Right lobe of liver (tissue), 6 donors: Measurements from ENCODE around the gene TEX26. TPM values are rescaled to one million over a fixed set of nuclear protein-coding genes. Genes with fewer than 3 reads are reported as not detected.

Source experiments
- ATAC-seq, 4 donors: fragments of 200-7000 bp; cut with Tn5 transposase; one replicate each; pipeline ENCODE4 v1.9.1; 2020; ENCODE audit warnings: mild to moderate bottlenecking in 4 of 4, moderate library complexity in 4 of 4
- DNase-seq, 3 donors: peaks; one replicate each; pipeline ENCODE4 v3.0.0-alpha.2; 2020
- H3K27ac ChIP-seq, 3 donors: fragments of 200-600 bp; one replicate each; pipeline ENCODE4 v1.8.0; 2022
- H3K27me3 ChIP-seq, 2 donors: fragments of 200-600 bp; one replicate each; pipeline ENCODE4 v1.8.0; 2022
- H3K36me3 ChIP-seq, 4 donors: fragments of 200-600 bp; sonication (generic) in 1 of 4; one replicate each; pipeline versions ENCODE4 v1.5.1 to v1.8.0; 2017 to 2022; ENCODE audit warnings: control low read depth in 1 of 4
- H3K4me1 ChIP-seq, 4 donors: fragments of 200-600 bp; sonication (generic) in 1 of 4; one replicate each; pipeline versions ENCODE4 v1.5.1 to v1.8.0; 2017 to 2022; ENCODE audit warnings: control low read depth in 1 of 4
- H3K4me3 ChIP-seq, 3 donors: fragments of 200-600 bp; one replicate each; pipeline ENCODE4 v1.8.0; 2022
- H3K9me3 ChIP-seq, 4 donors: fragments of 200-600 bp; sonication (generic) in 1 of 4; one replicate each; pipeline versions ENCODE4 v1.5.1 to v1.8.0; 2017 to 2022; ENCODE audit warnings: control low read depth in 1 of 4
- POLR2A ChIP-seq: fragments of 450-650 bp; IDR thresholded peaks from one replicate; pipeline ENCODE4 v1.6.1; 2017; ENCODE audit warnings: antibody characterized with exemption, mild to moderate bottlenecking
- WGBS: methylation state at CpG from one replicate; pipeline ENCODE4 v1.1.6; 2018; ENCODE audit warnings: low coverage, low lambda C conversion rate; ENCODE audit not compliant: insufficient coverage; ENCODE audit errors: missing lambda C conversion rate; 5-methylcytosine and 5-hydroxymethylcytosine counted together
- intact Hi-C, 2 donors: fragments of 100-400 bp; cut with DNase I; formaldehyde crosslinking; loops; one replicate each; pipeline versions ENCODE4 v1.11.2 to v1.14.1; 2022
- total RNA-seq, 6 experiments: library from RNA; depleted of rRNA in 2 of 6; stranded (reverse); fragments of >200 nt in 2 of 6; fragmentation: NEBNext Ultra II Directional in 3 of 6; extraction: Animal tissue kit (Norgen Biotek cat#: 25700) in 3 of 6; gene quantifications; one replicate each; pipeline versions ENCODE4 v1.1.0 to v1.2.4, GENCODE V29; 2016 to 2023
- TF ChIP-seq, protein P1 (sequence below), 4 donors: fragments of 200-600 bp in 3 of 4; fragments of 450-650 bp in 1 of 4; IDR thresholded peaks; one replicate each; pipeline versions ENCODE4 v1.5.1 to v1.8.0; 2016 to 2022; ENCODE audit warnings: antibody characterized with exemption in 4 of 4, mild to moderate bottlenecking in 2 of 4
- donor health status: DM: no; HTN: yes; CAD: no.
- donor health status: DM: no; HTN: no; CAD: no.
- donor health status: DM: no; HTN: no; CAD: no.
- donor health status: DM: no; HTN: yes; CAD: no.
- donor health status: DM: no; HTN: yes; CAD: no.

Gene TEX26
- total RNA-seq, 6 experiments from 2014 or later, result 0.37 TPM; not detected in 5

DNA sequence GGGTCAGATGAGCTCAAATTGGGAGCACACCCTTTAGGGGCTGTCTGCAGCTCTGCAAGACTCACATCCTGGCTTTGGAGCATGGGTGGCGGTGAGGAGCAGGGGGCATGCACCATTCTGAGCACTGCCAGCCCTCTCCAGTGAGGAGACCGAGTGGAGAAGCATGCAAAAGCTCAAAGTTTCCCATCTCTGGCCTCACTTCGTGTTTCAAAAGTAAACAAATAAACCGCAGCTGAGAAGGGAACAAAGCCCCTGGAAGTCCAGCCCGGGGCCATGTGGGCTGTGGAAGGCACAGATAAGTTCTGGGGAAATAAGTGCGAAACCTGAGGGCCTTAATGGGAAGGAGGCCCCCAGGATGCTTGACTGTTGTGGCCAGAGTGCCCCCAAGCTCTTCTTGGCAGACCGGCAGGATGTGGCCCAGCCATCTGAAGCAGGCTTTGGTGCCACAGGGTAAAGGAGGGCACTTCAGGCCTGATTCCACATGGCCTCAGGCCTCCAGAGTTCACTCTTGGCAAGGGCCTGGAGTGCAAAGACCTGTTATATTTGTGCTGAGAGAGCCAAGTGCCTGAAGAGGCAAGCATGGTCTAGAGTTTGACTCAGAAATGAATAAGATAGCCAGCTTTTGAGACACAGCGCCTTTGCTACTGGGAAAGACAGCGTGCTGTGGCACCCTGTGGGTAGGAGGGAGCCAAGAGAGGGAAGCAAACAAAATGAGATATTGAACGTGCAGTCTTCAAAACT lies 25.2 kb upstream of the TEX26 start:
- H3K36me3 ChIP-seq, result no peaks in the 10 kb centered on the region
- no peaks in the 10 kb centered on the region for H3K4me1 ChIP-seq
- TF ChIP-seq, protein P1, sequence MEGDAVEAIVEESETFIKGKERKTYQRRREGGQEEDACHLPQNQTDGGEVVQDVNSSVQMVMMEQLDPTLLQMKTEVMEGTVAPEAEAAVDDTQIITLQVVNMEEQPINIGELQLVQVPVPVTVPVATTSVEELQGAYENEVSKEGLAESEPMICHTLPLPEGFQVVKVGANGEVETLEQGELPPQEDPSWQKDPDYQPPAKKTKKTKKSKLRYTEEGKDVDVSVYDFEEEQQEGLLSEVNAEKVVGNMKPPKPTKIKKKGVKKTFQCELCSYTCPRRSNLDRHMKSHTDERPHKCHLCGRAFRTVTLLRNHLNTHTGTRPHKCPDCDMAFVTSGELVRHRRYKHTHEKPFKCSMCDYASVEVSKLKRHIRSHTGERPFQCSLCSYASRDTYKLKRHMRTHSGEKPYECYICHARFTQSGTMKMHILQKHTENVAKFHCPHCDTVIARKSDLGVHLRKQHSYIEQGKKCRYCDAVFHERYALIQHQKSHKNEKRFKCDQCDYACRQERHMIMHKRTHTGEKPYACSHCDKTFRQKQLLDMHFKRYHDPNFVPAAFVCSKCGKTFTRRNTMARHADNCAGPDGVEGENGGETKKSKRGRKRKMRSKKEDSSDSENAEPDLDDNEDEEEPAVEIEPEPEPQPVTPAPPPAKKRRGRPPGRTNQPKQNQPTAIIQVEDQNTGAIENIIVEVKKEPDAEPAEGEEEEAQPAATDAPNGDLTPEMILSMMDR (IDR thresholded peaks at IDR 0.05), result no peak
- no peak overlapping the region for H3K27ac ChIP-seq
- 35% methylated on average over 7 of the region's 10 CpGs for WGBS
- ATAC-seq, result peak in 1 of 4 donors; percentile 16
- H3K9me3 ChIP-seq, result no peaks in the 10 kb centered on the region
- no peak overlapping the region for H3K4me3 ChIP-seq
- H3K27me3 ChIP-seq, result peaks cover 0 to 12% of the 10 kb centered on the region in 2 donors
- intact Hi-C loops, result no loop called here
- DNase-seq, result no peak

DNA sequence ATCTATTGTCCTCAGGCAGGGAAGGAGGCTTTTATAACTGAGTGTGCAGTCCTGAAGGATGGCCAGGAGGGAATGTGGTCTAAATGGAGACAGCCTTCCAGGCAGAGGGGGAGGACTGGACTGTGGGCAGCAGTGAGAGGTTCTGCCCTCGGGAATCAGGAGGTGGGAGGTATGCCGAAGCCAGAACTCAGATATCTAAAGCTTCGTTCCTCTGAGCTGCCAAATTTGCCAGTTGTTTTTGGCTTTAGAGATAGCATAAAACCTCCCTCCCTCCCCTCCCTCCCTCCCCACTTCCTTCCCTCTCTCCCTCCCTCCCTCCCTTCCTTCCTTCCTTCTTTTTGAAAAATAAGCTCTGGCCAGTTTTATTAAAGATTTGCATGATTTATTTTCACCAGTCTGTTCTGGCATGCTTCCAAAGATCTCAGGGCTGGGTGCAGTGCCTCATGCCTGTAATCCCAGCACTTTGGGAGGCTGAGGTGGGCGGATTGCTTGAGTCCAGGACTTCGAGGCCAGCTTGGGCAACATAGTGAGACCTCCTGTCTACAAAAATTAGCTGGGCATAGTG lies 24.0 kb upstream of the TEX26 start:
- WGBS, result 13% methylated on average over 4 of the region's 5 CpGs
- H3K4me3 ChIP-seq, result no peak overlapping the region
- TF ChIP-seq, protein P1 (IDR thresholded peaks at IDR 0.05), result no peak
- no peak for TF ChIP-seq POLR2A
- H3K36me3 ChIP-seq, result no peaks in the 10 kb centered on the region
- H3K27me3 ChIP-seq, result peaks cover 0 to 12% of the 10 kb centered on the region in 2 donors
- no peaks in the 10 kb centered on the region for H3K9me3 ChIP-seq
- no peaks in the 10 kb centered on the region for H3K4me1 ChIP-seq
- H3K27ac ChIP-seq, result no peak overlapping the region
- ATAC-seq (peak; percentile 28 to 59 (median 43)), DNase-seq (no peak)
- intact Hi-C loops, result no loop called here

DNA sequence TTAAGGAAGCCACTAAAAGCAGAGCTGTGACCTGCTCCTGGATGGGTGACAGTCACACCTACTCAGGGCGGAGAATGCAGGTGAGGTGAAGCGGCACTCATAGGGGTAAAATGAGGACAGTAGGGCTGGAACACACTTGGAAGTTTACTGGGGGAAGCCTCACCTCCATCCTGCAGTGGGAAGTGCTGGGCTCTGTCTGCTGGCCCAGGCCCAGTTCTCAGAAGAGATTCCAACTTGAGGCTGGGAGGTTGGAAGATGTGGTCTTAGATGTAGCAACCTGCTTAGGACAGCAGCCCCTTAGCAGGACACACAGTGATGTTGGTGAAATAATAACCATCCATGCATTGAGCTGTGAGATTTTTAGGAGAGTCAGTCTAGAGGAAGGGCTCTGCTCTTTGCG lies 21.8 kb upstream of the TEX26 start:
- no peak for DNase-seq
- H3K27ac ChIP-seq, result no peak overlapping the region
- intact Hi-C loops, result no loop called here
- ATAC-seq, result no peak
- no peaks in the 10 kb centered on the region for H3K4me1 ChIP-seq
- WGBS, result 74% methylated on average over 3 of the region's 3 CpGs
- no peaks in the 10 kb centered on the region for H3K9me3 ChIP-seq
- no peak overlapping the region for H3K4me3 ChIP-seq
- H3K27me3 ChIP-seq, result peaks cover 0 to 6% of the 10 kb centered on the region in 2 donors
- H3K36me3 ChIP-seq, result no peaks in the 10 kb centered on the region
- TF ChIP-seq POLR2A, result no peak
- TF ChIP-seq, protein P1 (IDR thresholded peaks at IDR 0.05), result no peak

DNA sequence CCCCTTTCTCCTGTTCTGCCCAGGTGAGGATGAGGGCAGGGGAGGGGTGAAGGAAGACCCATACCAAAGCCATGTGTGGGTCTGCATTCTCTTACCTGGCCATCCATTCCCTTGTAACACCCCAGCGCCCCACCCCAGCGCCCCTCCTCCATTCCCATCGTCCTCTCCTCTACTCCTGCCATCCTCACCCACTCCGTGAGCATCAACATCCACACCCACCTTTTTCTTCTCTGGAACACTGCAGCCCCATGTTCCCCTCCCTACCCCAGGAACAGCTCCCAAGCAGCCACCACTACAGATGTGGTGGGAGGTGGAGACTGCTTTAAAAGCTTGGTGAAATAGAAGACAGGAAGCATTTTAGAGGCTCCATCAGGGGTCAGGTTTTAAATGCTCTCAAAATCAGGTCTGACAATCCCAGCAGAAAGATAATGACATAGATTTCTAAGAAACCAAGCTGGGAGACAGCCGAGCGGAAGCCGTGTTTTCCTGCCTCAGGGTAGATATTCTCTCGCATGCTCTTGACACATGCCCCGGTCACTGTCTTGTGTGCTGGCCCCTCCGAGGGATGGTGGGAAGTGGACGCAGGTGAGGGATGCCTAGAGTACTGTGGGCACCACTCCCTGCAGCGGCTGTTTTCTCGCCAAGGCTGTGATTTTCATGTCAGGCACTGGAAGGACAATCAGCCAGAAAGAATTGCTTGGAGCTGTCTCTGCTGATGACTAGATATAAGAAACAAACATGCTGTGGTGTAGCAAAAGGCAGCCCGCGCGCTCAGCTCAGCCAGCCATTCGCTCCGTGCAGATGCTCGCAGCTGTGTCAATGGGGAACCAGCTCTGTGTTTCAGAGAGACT lies 16.5 kb upstream of the TEX26 start:
- no peaks in the 10 kb centered on the region for H3K9me3 ChIP-seq
- DNase-seq, result no peak
- TF ChIP-seq, protein P1 (IDR thresholded peaks at IDR 0.05), result no peak
- TF ChIP-seq POLR2A, result no peak

More for the DNA sequence above, 16.5 kb upstream of the TEX26 start:
- ATAC-seq, result peak in 2 of 4 donors; percentile 22
- Histone ChIP-seq H3K4me1 (no peaks in the 10 kb centered on the region), H3K4me3 (no peak overlapping the region), H3K36me3 (no peaks in the 10 kb centered on the region), H3K27me3 (no peaks in the 10 kb centered on the region), H3K27ac (no peak overlapping the region)
- intact Hi-C loops, result no loop called here
- WGBS, result 68% methylated on average over 11 of the region's 19 CpGs
